ENCODE measurements around the gene GLIS2.

Gene GLIS2

GRCh38 chr16:4315186-4316107 lies at the start of gene GLIS2 (continued):
- TF ChIP-seq KLF9 (tag by site-specific recombination; IDR thresholded peaks at IDR 0.05; ENCODE audit: low read depth): 0 out of 2 replicates have a peak, but pooled peaks have one; percentile 31
- TF ChIP-seq ZNF48 (tag by site-specific recombination; IDR thresholded peaks at IDR 0.05): no peak
- TF ChIP-seq KLF8 (tag by site-specific recombination; IDR thresholded peaks at IDR 0.05): peak; percentile 39; the same call in 1 of the 2 replicates
- 0 out of 2 replicates have a peak, but pooled peaks have one; percentile 26 for TF ChIP-seq SP2 (tag by site-specific recombination; IDR thresholded peaks at IDR 0.05)
- TF ChIP-seq ZNF76 (tag by site-specific recombination; IDR thresholded peaks at IDR 0.05; ENCODE audit: borderline replicate concordance, low read depth): no peak
- TF ChIP-seq ZNF677 (tag by site-specific recombination; IDR thresholded peaks at IDR 0.05): 0 out of 2 replicates have a peak, but pooled peaks have one; percentile 11

- ChIA-PET POLR2A (interaction anchor here (0.5 to 1.8 kb wide), 2 partner anchors 13 to 60 kb away, joined by 3 to 12 read pairs; no protein-coding TSS in a partner anchor), CTCF (interaction anchor here (0.7 to 1.9 kb wide), 4 partner anchors 13 to 137 kb away, joined by 3 to 12 read pairs (median 5); no protein-coding TSS in a partner anchor)
- H3K27ac ChIP-seq (ENCODE audit: extremely low read depth, low read depth, low read length): no peak overlapping the region
- peaks cover 0 to 17% of the 10 kb centered on the region in 2 experiments; a peak in 2 of 3 replicates for H3K36me3 ChIP-seq (ENCODE audit: control insufficient read depth in 2 of 2, insufficient read depth in 1 of 2, low read length in 2 of 2)
- TF ChIP-seq REPIN1 (tag by site-specific recombination; IDR thresholded peaks at IDR 0.05; ENCODE audit: low read depth): no peak
- peak; percentile 58 for TF ChIP-seq SP2 (tag by site-specific recombination; IDR thresholded peaks at IDR 0.05)
- TF ChIP-seq ZNF302 (tag by site-specific recombination; IDR thresholded peaks at IDR 0.05; ENCODE audit: low read depth): no peak
- no peak overlapping the region for H3K4me3 ChIP-seq (ENCODE audit: low read depth, low read length)
- H3K9me3 ChIP-seq (ENCODE audit: control insufficient read depth, insufficient read depth, low read depth, low read length): no peaks in the 10 kb centered on the region
- peaks cover 6% of the 10 kb centered on the region for H3K4me1 ChIP-seq (ENCODE audit: control insufficient read depth, insufficient read depth, low read length)
Observed at GRCh38 chr16:4266372-4266771, 49.5 kb upstream of the GLIS2 start.

GRCh38 chr16:4270091-4270490 lies 45.8 kb upstream of the GLIS2 start:
- Histone ChIP-seq H3K9me3 (ENCODE audit: control insufficient read depth, insufficient read depth, low read depth, low read length) (no peaks in the 10 kb centered on the region), H3K4me1 (ENCODE audit: control insufficient read depth, insufficient read depth, low read length) (peaks cover 6% of the 10 kb centered on the region), H3K4me3 (ENCODE audit: low read depth, low read length) (no peak overlapping the region), H3K27ac (ENCODE audit: extremely low read depth, low read depth, low read length) (peak overlapping the region; percentile 97; the same call in 1 of the 2 replicates), H3K36me3 (ENCODE audit: control insufficient read depth in 2 of 2, insufficient read depth in 1 of 2, low read length in 2 of 2) (peaks cover 0 to 3% of the 10 kb centered on the region in 2 experiments; a peak in 2 of 3 replicates)
- TF ChIP-seq SCRT1 (tag by site-specific recombination; IDR thresholded peaks at IDR 0.05; ENCODE audit: borderline replicate concordance): peak; percentile 91
- TF ChIP-seq ZBTB10 (tag by site-specific recombination; IDR thresholded peaks at IDR 0.05): no peak
- no peak for TF ChIP-seq ZNF324 (tag by site-specific recombination; IDR thresholded peaks at IDR 0.05)
- TF ChIP-seq SCRT2 (tag by site-specific recombination; IDR thresholded peaks at IDR 0.05): peak; percentile 26; the same call in 1 of the 2 replicates
- ChIA-PET CTCF (interaction anchor here (0.7 to 4.6 kb wide), 5 partner anchors 10 to 581 kb away, joined by 3 to 32 read pairs (median 5); no protein-coding TSS in a partner anchor), POLR2A (interaction anchor here (4.4 kb wide), 1 partner anchor 17 kb away, joined by 45 read pairs; no protein-coding TSS in a partner anchor)

- Histone ChIP-seq H3K4me3 (ENCODE audit: low read depth, low read length) (no peak overlapping the region), H3K27ac (ENCODE audit: extremely low read depth, low read depth, low read length) (peak overlapping the region; percentile 97; the same call in 1 of the 2 replicates), H3K36me3 (ENCODE audit: control insufficient read depth in 2 of 2, insufficient read depth in 1 of 2, low read length in 2 of 2) (peaks cover 0 to 3% of the 10 kb centered on the region in 2 experiments; a peak in 2 of 3 replicates), H3K4me1 (ENCODE audit: control insufficient read depth, insufficient read depth, low read length) (peaks cover 6% of the 10 kb centered on the region), H3K9me3 (ENCODE audit: control insufficient read depth, insufficient read depth, low read depth, low read length) (no peaks in the 10 kb centered on the region)
- TF ChIP-seq CTCF (tag by site-specific recombination; IDR thresholded peaks at IDR 0.05): peak; percentile 24; the same call in 1 of the 2 replicates
- no peak for TF ChIP-seq ZNF660 (tag by site-specific recombination; IDR thresholded peaks at IDR 0.05)
- CTCF ChIA-PET: interaction anchor here (0.7 to 4.6 kb wide), 5 partner anchors 10 to 134 kb away, joined by 3 to 32 read pairs (median 5); no protein-coding TSS in a partner anchor
- POLR2A ChIA-PET: interaction anchor here (1.0 to 4.4 kb wide), 3 partner anchors 17 to 312 kb away, joined by 3 to 45 read pairs (median 3); no protein-coding TSS in a partner anchor
Observed at GRCh38 chr16:4270595-4270994, 45.3 kb upstream of the GLIS2 start.
